Uterus (tissue), 2 donors: ENCODE results near the gene B2M.

Experiments
- POLR2A ChIP-seq, 2 donors: fragments of 450-650 bp; IDR thresholded peaks; one replicate each; pipeline ENCODE4 v1.6.1; 2016; ENCODE audit warnings: antibody characterized with exemption in 2 of 2, mild to moderate bottlenecking in 1 of 2, moderate library complexity in 1 of 2
- TF ChIP-seq, protein P1 (sequence below), 4 experiments: fragments of 200-600 bp in 2 of 4; fragments of 450-650 bp in 2 of 4; sonication (generic) in 2 of 4; IDR thresholded peaks; one replicate each; pipeline ENCODE4 v1.5.1; 2016 to 2019; ENCODE audit warnings: antibody characterized with exemption in 4 of 4, mild to moderate bottlenecking in 2 of 4, moderate library complexity in 1 of 4

DNA sequence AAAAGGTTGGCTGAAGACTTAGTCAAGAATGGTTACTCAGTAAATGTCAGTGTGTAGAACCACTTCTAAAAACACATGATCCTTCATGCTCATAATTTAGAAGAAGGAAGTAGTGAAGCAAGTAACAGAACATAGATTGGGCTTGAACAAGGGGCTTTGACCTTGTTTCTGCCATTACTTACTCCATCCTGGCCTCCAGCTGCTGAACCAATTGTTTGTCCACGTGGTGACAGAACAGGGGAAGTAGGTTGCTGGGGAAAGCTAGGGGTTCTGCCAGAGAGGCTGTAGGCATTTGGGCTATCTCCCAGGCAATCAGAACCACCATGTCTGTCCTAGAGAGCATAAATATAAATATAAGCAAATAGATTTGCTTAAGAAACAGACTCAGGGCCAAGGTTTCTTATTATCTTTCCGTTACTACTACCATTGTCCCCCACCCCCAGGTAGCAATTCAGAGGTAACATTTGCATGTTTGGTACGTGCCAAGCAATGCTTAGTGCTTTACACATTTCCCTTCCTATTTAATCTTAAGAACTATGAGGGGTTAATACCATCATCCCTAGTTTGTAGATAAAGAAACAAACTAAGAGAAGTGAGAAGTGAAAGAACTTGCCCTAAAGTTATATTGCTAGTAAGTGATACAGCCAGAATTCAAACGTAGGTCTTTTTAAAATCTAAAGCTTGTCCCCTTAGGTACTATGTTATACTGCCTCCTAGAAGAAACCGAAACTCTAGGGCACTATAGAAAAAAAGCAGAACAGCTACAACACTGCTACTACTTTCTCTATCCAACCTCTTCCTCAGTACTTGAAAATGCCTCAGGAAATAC is 44.9 kb upstream of the B2M start:
- no peak for TF ChIP-seq POLR2A (IDR thresholded peaks at IDR 0.05)
- TF ChIP-seq, protein P1, sequence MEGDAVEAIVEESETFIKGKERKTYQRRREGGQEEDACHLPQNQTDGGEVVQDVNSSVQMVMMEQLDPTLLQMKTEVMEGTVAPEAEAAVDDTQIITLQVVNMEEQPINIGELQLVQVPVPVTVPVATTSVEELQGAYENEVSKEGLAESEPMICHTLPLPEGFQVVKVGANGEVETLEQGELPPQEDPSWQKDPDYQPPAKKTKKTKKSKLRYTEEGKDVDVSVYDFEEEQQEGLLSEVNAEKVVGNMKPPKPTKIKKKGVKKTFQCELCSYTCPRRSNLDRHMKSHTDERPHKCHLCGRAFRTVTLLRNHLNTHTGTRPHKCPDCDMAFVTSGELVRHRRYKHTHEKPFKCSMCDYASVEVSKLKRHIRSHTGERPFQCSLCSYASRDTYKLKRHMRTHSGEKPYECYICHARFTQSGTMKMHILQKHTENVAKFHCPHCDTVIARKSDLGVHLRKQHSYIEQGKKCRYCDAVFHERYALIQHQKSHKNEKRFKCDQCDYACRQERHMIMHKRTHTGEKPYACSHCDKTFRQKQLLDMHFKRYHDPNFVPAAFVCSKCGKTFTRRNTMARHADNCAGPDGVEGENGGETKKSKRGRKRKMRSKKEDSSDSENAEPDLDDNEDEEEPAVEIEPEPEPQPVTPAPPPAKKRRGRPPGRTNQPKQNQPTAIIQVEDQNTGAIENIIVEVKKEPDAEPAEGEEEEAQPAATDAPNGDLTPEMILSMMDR (IDR thresholded peaks at IDR 0.05) = no peak
